Fibroblast of skin of right quadriceps (primary cell): ENCODE measurements around the gene GSDME.

ENCODE experiments used
- DNase-seq: peaks from one replicate; pipeline ENCODE4 v3.0.0-alpha.2; 2013

Gene GSDME

DNA sequence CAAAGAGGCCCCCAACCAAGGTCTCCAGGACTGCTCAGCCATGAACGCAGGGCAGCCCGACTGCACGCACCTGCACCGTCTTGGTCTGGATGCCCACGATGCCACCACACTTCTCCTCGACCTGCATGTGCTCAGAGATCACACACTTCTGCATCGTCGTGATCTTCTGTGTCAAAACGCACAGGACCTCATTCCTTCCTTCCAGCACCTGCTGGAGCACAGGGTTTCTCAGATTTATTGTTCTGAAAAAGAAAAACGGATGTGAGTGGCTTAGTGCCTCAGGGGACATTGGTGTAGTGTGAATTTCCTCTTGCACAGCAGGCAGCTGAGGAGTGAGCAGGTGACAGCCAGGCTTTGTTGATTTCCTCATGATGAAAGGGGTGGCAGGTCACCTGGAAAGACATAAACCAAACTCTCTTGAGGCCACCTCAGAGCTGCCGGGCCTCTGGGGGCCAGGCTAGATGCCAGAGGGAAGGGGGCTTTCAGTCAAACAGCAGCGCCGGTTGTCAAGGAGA lies 38.2 kb downstream of the GSDME start:
- no peak for DNase-seq

DNA sequence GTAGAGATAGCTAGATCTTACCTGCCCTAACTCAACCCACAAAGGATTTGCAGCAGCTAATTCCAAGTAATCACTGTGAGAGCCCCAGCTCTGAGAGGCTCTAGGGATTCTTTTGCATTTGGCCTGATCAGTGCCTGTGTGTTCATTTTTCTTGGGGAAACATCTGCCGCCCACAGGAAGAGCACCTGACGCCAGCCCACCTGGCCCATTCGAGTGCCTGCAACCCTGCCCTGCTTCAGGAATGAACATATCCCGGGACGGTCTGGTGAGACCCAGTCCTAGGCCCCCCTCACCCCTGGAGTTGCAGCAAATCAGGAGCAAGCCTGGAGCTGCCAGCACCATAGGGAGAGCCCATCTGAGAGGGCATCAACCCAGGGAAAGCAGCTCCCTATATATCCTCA lies 38.8 kb downstream of the GSDME start:
- DNase-seq: no peak

GRCh38 chr7:24717694-24718320 lies 39.5 kb downstream of the GSDME start:
- no peak for DNase-seq

- DNase-seq: no peak
Observed at GRCh38 chr7:24717247-24717622, 40.0 kb downstream of the GSDME start.

GRCh38 chr7:24716480-24717246 lies 40.6 kb downstream of the GSDME start:
- DNase-seq: no peak

- peak; percentile 57 for DNase-seq
Observed at GRCh38 chr7:24715661-24716479, 41.4 kb downstream of the GSDME start.

DNA sequence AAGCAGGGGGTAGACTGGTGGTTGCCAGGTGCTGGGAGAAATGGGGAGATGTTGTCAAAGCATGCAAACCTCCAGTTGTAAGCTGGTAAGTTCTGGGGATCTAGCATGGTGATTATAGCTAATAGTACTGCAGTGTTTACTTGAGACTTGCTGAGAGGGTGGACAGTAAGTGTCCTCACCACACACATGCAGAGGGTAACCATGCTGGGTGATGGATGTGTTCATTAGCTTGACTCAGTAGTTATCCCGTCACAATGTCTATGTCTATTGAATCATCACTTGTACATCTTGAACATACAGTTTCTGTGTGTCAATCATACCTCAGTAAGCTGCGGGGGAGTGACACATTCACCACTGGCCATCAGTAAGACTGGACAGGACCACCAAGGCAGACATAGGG lies 42.1 kb downstream of the GSDME start:
- no peak for DNase-seq

- DNase-seq: no peak
Observed at GRCh38 chr7:24714676-24715010, 42.6 kb downstream of the GSDME start.

- no peak for DNase-seq
Observed at GRCh38 chr7:24713850-24714675, 43.2 kb downstream of the GSDME start.

GRCh38 chr7:24713039-24713793 lies 44.0 kb downstream of the GSDME start:
- DNase-seq: no peak

DNA sequence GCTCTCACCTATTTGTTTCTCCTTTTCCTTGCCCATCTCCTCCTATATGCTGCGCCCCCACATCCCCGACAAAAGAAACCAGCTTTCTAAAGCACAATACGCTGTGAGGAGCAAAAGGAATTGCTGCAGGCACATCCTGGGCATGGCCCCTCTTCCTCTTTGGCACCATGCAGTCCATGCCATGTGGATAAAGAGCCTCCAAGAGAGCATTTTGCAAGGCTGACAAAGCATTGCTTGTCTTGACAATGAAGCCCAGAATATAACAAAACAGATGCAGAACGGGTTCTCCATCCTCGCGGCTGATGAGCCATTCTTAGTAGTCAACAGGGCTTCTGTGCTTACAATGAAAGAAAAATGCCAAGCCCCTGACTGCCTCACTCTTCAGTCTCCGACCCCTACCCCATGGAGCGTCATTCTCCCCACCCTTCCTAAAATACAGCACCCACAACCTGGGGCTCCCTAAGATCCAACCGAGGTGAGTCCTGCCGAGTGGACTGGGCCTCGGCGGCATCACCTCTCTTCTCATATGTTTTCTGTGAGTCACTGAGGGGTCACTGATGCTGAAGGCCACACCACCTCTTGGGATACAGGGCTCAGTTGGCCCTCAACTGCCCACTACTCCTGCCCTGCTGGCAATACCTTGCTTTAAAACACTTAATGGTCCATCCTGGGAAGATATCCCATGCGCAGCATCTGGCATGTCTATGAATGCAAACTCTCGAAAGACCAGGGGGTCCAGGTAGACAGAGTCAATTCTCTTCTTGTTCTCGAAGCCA lies 47.5 kb downstream of the GSDME start:
- no peak for DNase-seq

- DNase-seq: no peak
Observed at GRCh38 chr7:24709051-24709450, 48.2 kb downstream of the GSDME start.

GRCh38 chr7:24707988-24708615 lies 49.2 kb downstream of the GSDME start:
- peak; percentile 25 for DNase-seq

GRCh38 chr7:24706211-24707170 lies 50.8 kb downstream of the GSDME start:
- DNase-seq: no peak

DNA sequence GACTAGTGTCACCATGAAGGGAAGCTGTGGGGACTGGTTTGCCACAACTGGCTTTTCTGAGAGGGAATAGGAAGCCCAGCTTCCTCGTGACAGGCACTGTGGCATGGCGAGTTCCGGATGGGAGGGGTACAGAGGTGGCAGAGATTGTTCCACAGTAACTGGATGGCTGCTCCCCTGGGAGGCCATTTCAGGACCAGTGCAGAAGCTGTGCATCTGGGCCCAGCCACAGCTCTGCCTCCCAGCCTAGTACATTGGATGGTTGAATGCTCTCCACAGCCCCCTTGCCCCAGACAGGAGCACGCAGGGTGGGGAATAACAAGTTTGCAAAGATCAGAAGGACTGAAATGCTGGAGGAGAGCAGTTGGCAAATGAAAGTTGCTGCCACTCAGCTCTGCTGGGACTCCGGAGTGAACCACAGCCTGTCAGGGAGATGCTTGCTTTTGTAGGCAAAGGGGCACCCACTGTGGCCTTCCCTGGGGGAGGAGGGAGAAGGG lies 51.8 kb downstream of the GSDME start:
- no peak for DNase-seq

DNA sequence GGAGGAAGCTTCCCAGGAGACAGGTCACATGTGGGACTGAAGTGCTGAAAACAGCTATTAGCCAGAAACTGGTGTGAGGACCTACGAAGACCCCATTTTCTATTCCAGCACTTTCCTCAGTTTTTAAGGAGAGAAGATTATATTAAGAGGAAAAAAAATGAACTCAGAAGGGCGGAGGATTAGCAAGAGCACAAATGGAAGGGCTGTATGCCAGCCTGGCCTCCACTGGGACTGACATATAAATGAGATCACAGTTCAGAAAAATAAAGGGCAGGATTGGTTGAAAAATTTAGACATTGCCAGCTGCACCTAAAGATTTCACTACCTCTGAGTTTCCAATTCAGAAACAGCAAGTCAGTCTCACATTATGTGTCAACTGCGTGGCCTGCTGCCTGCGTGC lies 53.0 kb downstream of the GSDME start:
- DNase-seq: no peak

DNA sequence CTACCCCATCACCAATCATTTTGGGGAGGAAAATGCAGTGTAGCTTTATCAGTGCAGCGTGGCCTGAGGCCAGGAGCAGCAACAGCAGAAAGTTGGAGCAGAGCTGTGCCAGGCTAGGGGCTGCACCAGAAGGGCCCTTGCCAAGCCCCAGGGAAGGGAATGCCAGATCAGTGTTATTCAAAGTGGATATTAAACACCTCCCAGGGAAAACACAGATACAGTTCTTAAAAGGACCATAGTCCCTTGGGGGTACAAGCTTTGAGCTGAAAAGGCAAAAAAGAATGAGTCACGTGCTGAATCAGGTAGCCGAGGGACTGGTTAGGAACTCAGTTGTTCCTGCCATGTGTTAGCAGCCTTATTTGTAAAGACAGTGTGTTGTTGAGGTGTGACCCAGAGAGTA lies 54.0 kb downstream of the GSDME start:
- DNase-seq: peak; percentile 51

- peak; percentile 16 for DNase-seq
Observed at GRCh38 chr7:24702755-24703154, 54.5 kb downstream of the GSDME start.
